K562 (cell line): ENCODE measurements around the gene NYAP1. TPM values are rescaled to one million over a fixed set of nuclear protein-coding genes. Genes with fewer than 3 reads are reported as not detected.

ENCODE experiments used
- ATAC-seq: fragments of 200-7000 bp; cut with Tn5 transposase; 3 replicates; pipeline ENCODE4 v1.9.1; 2020; ENCODE audit warnings: moderate library complexity
- BruUV-seq: library from RNA; stranded (reverse); fragments of 400-500 nt; replicated peaks from 2 replicates; lab custom pipeline; 2021; lab: Mats Ljungman, UMichigan
- CTCF ChIA-PET: fragments of 300-600 bp; formaldehyde crosslinking; extraction: SDS; loops from one replicate; lab custom pipeline; 2021; ENCODE audit warnings: low intra/inter-chr PET ratio; lab: Yijun Ruan, JAX
- POLR2A ChIA-PET: fragments of 300-600, 350-650 bp; sonication (Branson Sonifier 250); formaldehyde crosslinking; extraction: SDS; loops from one replicate; lab custom pipeline; 2021; ENCODE audit warnings: antibody characterized with exemption, inconsistent platforms; lab: Yijun Ruan, JAX
- DNase-seq, 4 experiments: peaks; one replicate each; pipeline versions ENCODE4 v3.0.0 to v3.0.0-alpha.2; 2011 to 2018; ENCODE audit warnings: low spot score in 3 of 4, mixed read lengths in 3 of 4; ENCODE audit errors: extremely low read depth in 1 of 4
- FAIRE-seq: peaks from 2 replicates; lab custom pipeline; 2011; peaks lifted over from hg19 to GRCh38; lab: Jason Lieb, UNC
- H2AFZ ChIP-seq: 2 replicates; pipeline ENCODE4 v1.6.0; 2011; ENCODE audit warnings: low read depth, low read length, control low read depth, inconsistent platforms
- H3K27ac ChIP-seq: fragments of 200-600 bp; 3 replicates; pipeline ENCODE4 v1.8.0; 2011; ENCODE audit warnings: low read depth, mild to moderate bottlenecking, control low read depth, inconsistent platforms, low read length, moderate library complexity, mixed read lengths; ENCODE audit errors: extremely low read depth
- H3K27me3 ChIP-seq, 2 experiments: fragments of 300-600 bp in 1 of 2; 2 replicates in 1 of 2; 3 replicates in 1 of 2; pipeline versions ENCODE4 v1.6.0 to v1.8.0; 2011; ENCODE audit warnings: inconsistent platforms in 2 of 2, low read length in 2 of 2, mild to moderate bottlenecking in 1 of 2, mixed read lengths in 1 of 2, moderate library complexity in 1 of 2; ENCODE audit not compliant: control insufficient read depth in 2 of 2, insufficient read depth in 2 of 2
- H3K36me3 ChIP-seq: fragments of 300-600 bp; 3 replicates; pipeline ENCODE4 v1.8.0; 2011; ENCODE audit warnings: mild to moderate bottlenecking, low read length, inconsistent platforms; ENCODE audit not compliant: control insufficient read depth, insufficient read depth
- H3K4me1 ChIP-seq, 2 experiments: fragments of 200-600 bp in 1 of 2; replicated peaks in 1 of 2; 2 replicates in 1 of 2; 3 replicates in 1 of 2; pipeline versions ENCODE4 v1.5.1 to v1.8.0; 2011; ENCODE audit warnings: inconsistent platforms in 2 of 2, low read length in 2 of 2, mild to moderate bottlenecking in 1 of 2, mixed read lengths in 1 of 2, moderate library complexity in 1 of 2; ENCODE audit not compliant: control insufficient read depth in 2 of 2, insufficient read depth in 2 of 2
- H3K4me2 ChIP-seq: 2 replicates; pipeline ENCODE4 v1.6.1; 2011; ENCODE audit warnings: low read length, control low read depth, inconsistent platforms, mixed read lengths; ENCODE audit not compliant: insufficient read depth
- H3K4me3 ChIP-seq: fragments of 200-600 bp; sonication (generic), shearing (Covaris generic); 2 replicates; pipeline ENCODE4 v1.5.1; 2016; ENCODE audit warnings: control low read depth, inconsistent platforms
- H3K79me2 ChIP-seq: fragments of 200-600 bp; 3 replicates; pipeline ENCODE4 v1.8.0; 2011; ENCODE audit warnings: low read length, inconsistent platforms; ENCODE audit not compliant: control insufficient read depth, insufficient read depth
- H3K9ac ChIP-seq, 2 experiments: 2 replicates each; pipeline versions ENCODE4 v1.6.0 to v1.6.1; 2011; ENCODE audit warnings: low read depth in 2 of 2, low read length in 2 of 2, control low read depth in 1 of 2, inconsistent platforms in 1 of 2, mild to moderate bottlenecking in 1 of 2, mixed read lengths in 1 of 2; ENCODE audit not compliant: insufficient read depth in 1 of 2
- H3K9me1 ChIP-seq: one replicate; pipeline ENCODE4 v1.6.0; 2011; ENCODE audit warnings: inconsistent platforms, mild to moderate bottlenecking, low read length, moderate library complexity; ENCODE audit not compliant: control insufficient read depth, insufficient read depth
- H3K9me3 ChIP-seq: replicated peaks from 2 replicates; pipeline ENCODE4 v1.5.1; 2011; ENCODE audit warnings: low read depth, low read length, inconsistent platforms; ENCODE audit not compliant: control insufficient read depth, insufficient read depth
- H4K20me1 ChIP-seq: replicated peaks from 2 replicates; pipeline ENCODE4 v1.6.1; 2011; ENCODE audit warnings: low read length, inconsistent platforms, mixed read lengths; ENCODE audit not compliant: control insufficient read depth, insufficient read depth
- FOXA1 ChIP-seq: fragments of 450-650 bp; IDR thresholded peaks from 2 replicates; pipeline ENCODE4 v1.6.1; 2016; ENCODE audit warnings: mild to moderate bottlenecking, borderline replicate concordance
- POLR2AphosphoS5 ChIP-seq: IDR thresholded peaks from 2 replicates; pipeline ENCODE4 v1.6.1; 2011; ENCODE audit warnings: mild to moderate bottlenecking, low read depth, low read length, moderate library complexity; ENCODE audit not compliant: control insufficient read depth, insufficient read depth
- POLR2G ChIP-seq: fragments of 200-400 bp; formaldehyde crosslinking; IDR thresholded peaks from 2 replicates; pipeline ENCODE4 v1.6.1; 2017; ENCODE audit warnings: low read depth, mild to moderate bottlenecking, antibody characterized with exemption, low read length, moderate library complexity
- RBFOX2 ChIP-seq: fragments of 200-400 bp; formaldehyde crosslinking; IDR thresholded peaks from 2 replicates; pipeline ENCODE4 v1.6.1; 2017; ENCODE audit warnings: low read depth, mild to moderate bottlenecking, low read length, moderate library complexity
- SMAD3 ChIP-seq: fragments of 450-650 bp; formaldehyde crosslinking; conservative IDR thresholded peaks from 2 replicates; pipeline ENCODE4 v1.4.0; 2020; ENCODE audit warnings: mild to moderate bottlenecking
- THRA ChIP-seq: fragments of 450-650 bp; IDR thresholded peaks from 2 replicates; pipeline ENCODE4 v1.6.1; 2017; ENCODE audit warnings: mild to moderate bottlenecking, moderate library complexity
- ZBTB7A ChIP-seq: IDR thresholded peaks from 2 replicates; pipeline ENCODE4 v1.6.1; 2011; ENCODE audit warnings: low read depth, mild to moderate bottlenecking, low read length, moderate library complexity, borderline replicate concordance; ENCODE audit not compliant: control insufficient read depth
- WGBS: fragments of 100-300 bp; shearing (Covaris generic); methylation state at CpG from one replicate; pipeline ENCODE4 v1.1.6; 2016; ENCODE audit warnings: low coverage, mixed read lengths; ENCODE audit not compliant: insufficient coverage; ENCODE audit errors: missing lambda C conversion rate; 5-methylcytosine and 5-hydroxymethylcytosine counted together
- in situ Hi-C: fragments of 300-500 bp; cut with MboI; formaldehyde crosslinking; loops from 4 replicates; pipeline ENCODE4 v1.15.0; 2018; ENCODE audit warnings: inconsistent platforms, mixed read lengths
- intact Hi-C: fragments of 100-400 bp; cut with micrococcal nuclease; formaldehyde crosslinking; loops from 2 replicates; pipeline ENCODE4 v1.14.2; 2022
- polyA plus RNA-seq, 8 experiments: library from polyadenylated mRNA; depleted of rRNA in 4 of 8; stranded (reverse) in 5 of 8; unstranded in 3 of 8; fragments of >200 nt; fragmentation: Nextera tagmentation in 2 of 8; fragmentation: Illumina TruSeq in 1 of 8; extraction: Ambion mirVana in 2 of 8; extraction: Trizol in 1 of 8; gene quantifications; 2 replicates each; pipeline versions ENCODE4 v1.2.1 to v1.2.3, GENCODE V29; 2011 to 2014; ENCODE audit warnings: inconsistent platforms in 1 of 8, missing spikeins in 1 of 8
- total RNA-seq, 7 experiments: library from RNA; depleted of rRNA in 6 of 7; stranded (reverse); fragments of >200 nt in 6 of 7; fragmentation: Illumina TruSeq in 2 of 7; extraction: Trizol in 2 of 7; gene quantifications; 2 replicates each; pipeline versions ENCODE4 v1.2.1 to v1.2.3, GENCODE V29; 2011 to 2021; ENCODE audit warnings: low replicate concordance in 1 of 7

Gene NYAP1
- total and polyA plus RNA-seq, 9 of the 15 experiments (the other 6 are each of a cell fraction or from before 2014, with no cell fraction given), result 0.11 to 0.88 (median 0.22) TPM; not detected in 2

- TF ChIP-seq FOXA1, result no peak
- no peak for TF ChIP-seq SMAD3 (CRISPR knock-in tag)
- TF ChIP-seq POLR2G, result peak; percentile 56
- TF ChIP-seq ZBTB7A, result peak; percentile 16; the same call in 1 of the 2 replicates
- TF ChIP-seq RBFOX2, result peak; percentile 56
- TF ChIP-seq POLR2AphosphoS5, result peak; percentile 15; the same call in 1 of the 2 replicates
- TF ChIP-seq THRA, result no peak
- TF ChIP-seq, all 486 proteins: peak for 4
- CTCF ChIA-PET, result interaction anchor here (0.9 to 3.4 kb wide), 4 partner anchors 12 to 333 kb away, joined by 3 to 10 read pairs (median 3); no protein-coding TSS in a partner anchor
- POLR2A ChIA-PET, result interaction anchor here (0.6 kb wide), 1 partner anchor 333 kb away, joined by 5 read pairs; no protein-coding TSS in a partner anchor
- Histone ChIP-seq H4K20me1 (peaks cover 8% of the 10 kb centered on the region), H3K4me1 (peaks cover 0 to 27% of the 10 kb centered on the region in 2 experiments; a peak in 4 of 5 replicates), H3K9me1 (no peaks in the 10 kb centered on the region), H3K36me3 (peaks cover 44% of the 10 kb centered on the region; the same call in 2 of the 3 replicates), H3K79me2 (peaks cover 3% of the 10 kb centered on the region; the same call in 1 of the 3 replicates), H3K9ac (no peak overlapping the region), H3K4me2 (no peak overlapping the region), H3K27ac (no peak overlapping the region), H3K27me3 (no peaks in the 10 kb centered on the region), H2AFZ (no peak overlapping the region), H3K4me3 (no peak overlapping the region), H3K9me3 (no peaks in the 10 kb centered on the region)
- BruUV-seq, result TSS peak; percentile 79
- intact Hi-C loops, result loop anchor here (5.0 kb wide), 1 partner anchor 385 kb away; the partner anchor contains the start of gene SLC12A9
- 86% methylated on average over 22 of the region's 32 CpGs for WGBS
- in situ Hi-C loops, result loop anchor here (25.0 kb wide), 1 partner anchor 95 kb away; the partner anchor contains the start of gene SAP25
- DNase-seq (no peak), ATAC-seq (no peak), FAIRE-seq (no peak)
Measured at GRCh38 chr7:100466653-100467605, 16.8 kb upstream of the NYAP1 start.
